Peyer's patch (tissue), 4 donors: ENCODE measurements around the gene SSB. TPM values are rescaled to one million over a fixed set of nuclear protein-coding genes. Genes with fewer than 3 reads are reported as not detected.
"Not testable (repeated sequence)": the region's sequence is repeated elsewhere in the genome, so short reads cannot be mapped to it uniquely, and the experiment has no call there.

Experiments
- DNase-seq, 3 donors: peaks; one replicate each; pipeline ENCODE4 v3.0.0-alpha.2; 2017 to 2019
- H3K27ac ChIP-seq, 4 donors: fragments of 200-600 bp; sonication (generic); one replicate each; pipeline ENCODE4 v1.5.1; 2016 to 2019
- H3K27me3 ChIP-seq, 2 donors: fragments of 200-600 bp; sonication (generic); one replicate each; pipeline ENCODE4 v1.5.1; 2019
- H3K36me3 ChIP-seq, 3 donors: fragments of 200-600 bp; sonication (generic); one replicate each; pipeline ENCODE4 v1.5.1; 2016 to 2019
- H3K4me1 ChIP-seq, 4 donors: fragments of 200-600 bp; sonication (generic); one replicate each; pipeline ENCODE4 v1.5.1; 2016 to 2019
- H3K4me3 ChIP-seq, 4 donors: fragments of 200-600 bp; sonication (generic); 1 replicate in 3 of 4; 2 replicates in 1 of 4; pipeline ENCODE4 v1.5.1; 2016 to 2019; ENCODE audit warnings: mild to moderate bottlenecking in 1 of 4
- H3K9me3 ChIP-seq, 4 donors: fragments of 200-600 bp; sonication (generic); one replicate each; pipeline ENCODE4 v1.5.1; 2016 to 2019; ENCODE audit warnings: mild to moderate bottlenecking in 1 of 4
- POLR2A ChIP-seq, 2 donors: fragments of 450-650 bp; IDR thresholded peaks; one replicate each; pipeline ENCODE4 v1.5.1; 2017; ENCODE audit warnings: antibody characterized with exemption in 2 of 2, mild to moderate bottlenecking in 2 of 2, moderate library complexity in 2 of 2
- total RNA-seq, 4 donors: library from RNA; depleted of rRNA; stranded (reverse); fragments of >200 nt; gene quantifications; one replicate each; pipeline ENCODE4 v1.1.0, GENCODE V29; 2016
- TF ChIP-seq, protein P1 (sequence below), 6 experiments: fragments of 450-650 bp in 4 of 6; fragments of 200-600 bp in 2 of 6; sonication (generic) in 1 of 6; IDR thresholded peaks; one replicate each; pipeline ENCODE4 v1.5.1; 2017 to 2019; ENCODE audit warnings: antibody characterized with exemption in 6 of 6, mild to moderate bottlenecking in 3 of 6, moderate library complexity in 1 of 6

Gene SSB
- total RNA-seq, 4 donors from 2014 or later = 26.3 to 81.7 (median 33.3) TPM

DNA sequence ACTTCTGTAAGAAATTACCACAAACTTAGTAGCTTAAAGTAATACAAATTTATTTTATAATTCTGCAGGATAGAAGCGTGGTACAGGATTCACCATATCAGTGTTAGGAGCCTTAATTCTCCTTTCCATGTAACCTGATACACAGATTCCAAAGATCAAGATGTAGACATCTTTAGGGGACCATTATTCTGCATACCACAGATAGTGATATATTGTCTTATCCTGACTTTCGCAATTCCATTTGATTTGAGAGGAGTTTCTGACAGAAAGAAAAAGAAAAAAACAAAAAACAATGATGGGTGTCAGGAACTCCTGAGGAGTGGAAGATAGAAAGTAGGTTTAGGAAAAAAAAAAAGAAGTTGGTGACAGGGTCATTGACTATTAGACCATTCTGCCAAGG, 40.9 kb upstream of the SSB start:
- H3K27me3 ChIP-seq = no peaks in the 10 kb centered on the region
- no peak overlapping the region for H3K4me3 ChIP-seq
- no peaks in the 10 kb centered on the region for H3K9me3 ChIP-seq
- no peak for DNase-seq
- H3K27ac ChIP-seq = no peak overlapping the region
- H3K36me3 ChIP-seq = no peaks in the 10 kb centered on the region
- H3K4me1 ChIP-seq = peaks cover 0 to 13% (median 0%) of the 10 kb centered on the region in 4 donors
- TF ChIP-seq, protein P1, sequence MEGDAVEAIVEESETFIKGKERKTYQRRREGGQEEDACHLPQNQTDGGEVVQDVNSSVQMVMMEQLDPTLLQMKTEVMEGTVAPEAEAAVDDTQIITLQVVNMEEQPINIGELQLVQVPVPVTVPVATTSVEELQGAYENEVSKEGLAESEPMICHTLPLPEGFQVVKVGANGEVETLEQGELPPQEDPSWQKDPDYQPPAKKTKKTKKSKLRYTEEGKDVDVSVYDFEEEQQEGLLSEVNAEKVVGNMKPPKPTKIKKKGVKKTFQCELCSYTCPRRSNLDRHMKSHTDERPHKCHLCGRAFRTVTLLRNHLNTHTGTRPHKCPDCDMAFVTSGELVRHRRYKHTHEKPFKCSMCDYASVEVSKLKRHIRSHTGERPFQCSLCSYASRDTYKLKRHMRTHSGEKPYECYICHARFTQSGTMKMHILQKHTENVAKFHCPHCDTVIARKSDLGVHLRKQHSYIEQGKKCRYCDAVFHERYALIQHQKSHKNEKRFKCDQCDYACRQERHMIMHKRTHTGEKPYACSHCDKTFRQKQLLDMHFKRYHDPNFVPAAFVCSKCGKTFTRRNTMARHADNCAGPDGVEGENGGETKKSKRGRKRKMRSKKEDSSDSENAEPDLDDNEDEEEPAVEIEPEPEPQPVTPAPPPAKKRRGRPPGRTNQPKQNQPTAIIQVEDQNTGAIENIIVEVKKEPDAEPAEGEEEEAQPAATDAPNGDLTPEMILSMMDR (IDR thresholded peaks at IDR 0.05) = no peak
- no peak for TF ChIP-seq POLR2A (IDR thresholded peaks at IDR 0.05)

DNA sequence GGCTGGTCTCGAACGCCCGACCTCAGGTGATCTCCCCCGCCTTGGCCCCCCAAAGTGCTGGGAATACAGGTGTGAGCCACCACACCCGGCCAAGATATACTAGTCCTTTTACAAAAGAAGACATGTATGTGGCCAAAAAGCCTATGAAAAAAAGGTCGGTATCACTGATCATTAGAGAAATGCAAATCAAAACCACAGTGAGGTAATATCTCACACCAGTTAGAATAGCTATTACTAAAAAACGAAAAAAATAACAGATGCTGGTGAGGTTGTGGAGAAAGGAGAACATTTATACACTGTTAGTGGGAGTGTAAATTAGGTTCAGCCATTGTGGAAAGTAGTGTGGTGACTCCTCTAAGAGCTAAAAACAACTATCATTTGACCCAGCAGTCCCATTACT, 38.7 kb upstream of the SSB start:
- TF ChIP-seq POLR2A (IDR thresholded peaks at IDR 0.05) = no peak
- TF ChIP-seq, protein P1 (IDR thresholded peaks at IDR 0.05) = no peak
- peaks cover 0 to 13% (median 0%) of the 10 kb centered on the region in 4 donors for H3K4me1 ChIP-seq
- no peak overlapping the region for H3K27ac ChIP-seq
- DNase-seq = no peak
- H3K4me3 ChIP-seq = no peak overlapping the region
- H3K9me3 ChIP-seq = no peaks in the 10 kb centered on the region
- no peaks in the 10 kb centered on the region for H3K27me3 ChIP-seq
- no peaks in the 10 kb centered on the region for H3K36me3 ChIP-seq

DNA sequence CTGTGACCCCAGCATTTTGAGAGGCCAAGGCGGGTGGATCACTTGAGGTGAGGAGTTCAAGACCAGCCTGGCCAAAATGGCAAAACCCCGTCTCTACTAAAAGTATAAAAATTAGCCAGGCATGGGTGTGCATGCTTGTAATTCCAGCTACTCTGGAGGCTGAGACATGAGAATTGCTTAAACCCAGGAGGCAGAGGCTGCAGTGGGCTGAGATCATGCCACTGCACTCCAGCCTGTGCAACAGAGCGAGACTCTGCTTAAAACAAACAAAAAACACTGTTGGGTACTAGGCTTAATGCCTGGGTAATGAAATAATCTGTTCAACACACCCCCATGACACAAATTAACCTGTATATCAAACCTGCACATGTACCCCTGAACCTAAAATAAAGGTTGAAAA, 37.9 kb upstream of the SSB start:
- DNase-seq, H3K27ac ChIP-seq, H3K4me3 ChIP-seq, H3K36me3 ChIP-seq, H3K27me3 ChIP-seq, H3K9me3 ChIP-seq: not testable (repeated sequence)
- peaks cover 0 to 13% (median 0%) of the 10 kb centered on the region in 4 donors for H3K4me1 ChIP-seq

DNA sequence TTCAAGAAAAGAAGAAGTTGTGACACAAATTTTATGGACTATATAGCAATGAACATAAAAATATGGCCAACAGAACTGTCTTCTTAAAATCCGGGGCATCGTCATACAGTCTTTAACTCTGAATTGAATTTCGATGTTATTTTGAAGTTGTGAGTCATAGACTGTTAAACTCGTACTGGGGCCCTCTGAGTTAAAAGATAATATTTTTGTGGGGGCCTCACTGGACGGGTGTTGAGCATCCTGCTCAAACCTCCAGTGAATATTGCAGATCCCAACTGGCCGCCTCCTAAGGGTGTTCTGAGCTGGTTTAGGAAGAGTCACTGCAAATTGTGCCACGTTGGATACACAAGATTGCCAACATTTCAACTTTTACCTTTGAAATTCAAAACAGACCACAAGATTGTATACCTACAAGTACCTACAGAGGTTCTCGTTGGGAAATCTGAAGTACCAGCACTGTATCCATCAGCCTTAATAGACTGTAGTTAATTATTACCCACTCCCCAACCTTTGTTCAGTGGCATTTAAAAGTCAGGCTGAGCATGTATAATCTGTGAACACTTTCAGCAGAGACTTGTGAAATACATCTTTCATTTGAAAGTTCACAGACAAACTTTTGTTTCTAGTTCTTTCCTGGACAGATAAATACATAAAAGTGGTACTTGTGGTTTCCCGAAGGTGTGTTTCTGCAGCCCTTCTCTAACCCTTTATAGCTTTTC, 37.3 kb upstream of the SSB start:
- Histone ChIP-seq H3K27ac (peak overlapping the region in 2 of 4 donors; percentile 36 to 72), H3K4me1 (peaks cover 0 to 13% (median 0%) of the 10 kb centered on the region in 4 donors), H3K9me3 (no peaks in the 10 kb centered on the region), H3K27me3 (no peaks in the 10 kb centered on the region), H3K4me3 (no peak overlapping the region), H3K36me3 (no peaks in the 10 kb centered on the region)
- no peak for DNase-seq
- TF ChIP-seq POLR2A (IDR thresholded peaks at IDR 0.05) = no peak
- TF ChIP-seq, protein P1 (IDR thresholded peaks at IDR 0.05) = no peak

DNA sequence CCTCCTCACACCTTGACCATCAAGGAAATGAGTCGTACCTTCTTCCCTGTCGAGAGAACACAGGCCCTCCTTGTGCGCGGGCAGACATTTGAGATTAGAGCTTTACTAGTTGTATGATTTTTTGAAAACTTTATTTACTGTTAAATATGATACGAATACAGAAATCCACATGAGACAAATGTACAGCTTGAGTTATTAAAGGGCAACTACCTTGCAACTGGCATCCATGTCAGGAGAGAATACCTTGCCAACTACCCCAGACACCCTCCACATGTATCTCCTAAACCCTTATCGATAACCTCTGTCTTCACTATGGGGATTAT, 36.7 kb upstream of the SSB start:
- Histone ChIP-seq H3K4me3 (no peak overlapping the region), H3K27ac (peak overlapping the region in 2 of 4 donors; percentile 36 to 72)

DNA sequence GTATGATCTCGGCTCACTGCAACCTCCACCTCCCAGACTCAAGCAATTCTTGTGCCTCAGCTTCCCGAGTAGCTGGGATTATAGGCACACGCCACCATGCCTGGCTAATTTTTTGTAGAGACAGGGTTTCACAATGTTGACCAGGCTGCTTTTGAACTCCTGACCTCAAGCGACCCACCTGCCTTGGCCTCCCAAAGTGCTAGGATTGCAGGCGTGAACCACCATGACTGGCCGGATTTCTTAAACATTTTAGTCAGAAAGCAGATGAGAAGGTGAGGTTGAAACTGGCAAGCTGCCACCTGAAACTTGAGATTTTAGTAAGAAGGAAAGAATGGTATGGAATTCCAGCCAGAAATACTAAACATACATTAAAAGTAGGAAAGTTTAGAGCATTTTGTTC, 33.1 kb upstream of the SSB start:
- Histone ChIP-seq H3K4me1 (peaks cover 0 to 19% (median 0%) of the 10 kb centered on the region in 4 donors), H3K9me3 (no peaks in the 10 kb centered on the region), H3K36me3 (no peaks in the 10 kb centered on the region), H3K27ac (no peak overlapping the region), H3K27me3 (peaks cover 0 to 7% of the 10 kb centered on the region in 2 donors), H3K4me3 (no peak overlapping the region)
- no peak for TF ChIP-seq POLR2A (IDR thresholded peaks at IDR 0.05)
- TF ChIP-seq, protein P1 (IDR thresholded peaks at IDR 0.05) = no peak
- no peak for DNase-seq

More for the DNA sequence above, 36.7 kb upstream of the SSB start:
- no peaks in the 10 kb centered on the region for H3K9me3 ChIP-seq
- TF ChIP-seq, protein P1 (IDR thresholded peaks at IDR 0.05) = no peak
- TF ChIP-seq POLR2A (IDR thresholded peaks at IDR 0.05) = no peak
- H3K36me3 ChIP-seq = no peaks in the 10 kb centered on the region
- H3K4me1 ChIP-seq = peaks cover 0 to 13% (median 0%) of the 10 kb centered on the region in 4 donors
- DNase-seq = no peak
- H3K27me3 ChIP-seq = no peaks in the 10 kb centered on the region
